GM19395 (cell line): Measurements from ENCODE around the gene ATP9A.

ENCODE experiments used
- ATAC-seq: cut with Tn5 transposase; IDR thresholded peaks from one replicate; pipeline ENCODE4 v1.9.1; 2021; ENCODE audit warnings: mild to moderate bottlenecking, moderate library complexity; ENCODE audit not compliant: unreplicated experiment

The ATP9A gene

DNA sequence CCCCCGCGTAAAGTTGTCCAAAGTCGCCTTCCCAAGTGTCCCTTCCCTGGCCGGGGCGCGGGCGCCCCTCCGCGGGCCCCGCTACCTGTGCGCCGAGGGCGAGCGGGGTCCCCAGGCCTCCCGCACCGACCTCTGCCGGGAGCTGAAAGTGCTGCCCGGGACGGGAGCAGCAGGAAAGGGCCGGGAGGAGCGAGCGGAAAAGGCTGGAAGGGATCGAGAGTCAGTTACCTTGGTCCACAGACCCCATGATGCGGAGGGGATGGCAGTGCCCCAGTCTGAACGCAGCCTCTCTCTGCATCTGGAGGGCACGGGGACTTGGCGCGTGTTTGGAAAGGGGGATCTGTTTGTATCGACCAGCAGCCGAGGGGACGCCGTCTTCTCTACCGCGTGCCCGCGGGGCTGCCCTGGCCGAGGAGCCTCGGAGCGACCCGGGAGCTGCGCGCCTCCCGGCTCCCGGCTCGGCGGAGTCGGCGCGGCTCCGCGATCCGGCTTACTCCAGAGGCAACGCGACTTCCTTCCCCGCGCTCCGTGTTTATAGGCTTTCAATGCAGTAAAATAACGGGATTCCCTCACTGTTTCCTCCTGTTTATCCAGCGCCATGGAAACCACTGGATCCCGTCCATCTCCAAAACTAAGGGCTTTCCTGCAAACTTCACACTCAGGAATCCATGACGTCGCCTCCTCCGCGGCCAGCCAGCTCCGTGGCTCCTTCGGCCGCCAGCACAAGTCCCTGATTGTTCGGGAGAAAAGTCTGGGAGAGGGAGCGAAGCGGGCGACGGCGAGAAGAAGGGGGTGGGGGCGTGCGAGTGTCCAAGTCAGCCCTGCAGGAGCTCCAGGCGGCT is 205.6 kb downstream of the ATP9A start:
- no peak for ATAC-seq

DNA sequence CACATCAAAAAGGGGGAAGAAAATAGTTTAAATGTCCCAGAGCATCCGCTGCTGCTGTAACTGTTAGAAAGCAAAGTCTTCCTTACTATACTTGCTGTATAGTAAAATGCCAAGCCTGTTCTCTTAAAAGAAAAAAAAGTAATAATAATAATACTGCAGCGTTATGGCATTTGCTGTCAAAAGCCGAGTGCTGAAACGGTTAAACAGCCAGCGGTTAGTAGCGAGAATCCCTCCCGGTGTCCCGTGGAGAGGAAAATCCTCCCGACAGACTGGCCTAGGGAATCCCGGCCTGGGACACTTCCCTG is 206.2 kb downstream of the ATP9A start:
- ATAC-seq = no peak

DNA sequence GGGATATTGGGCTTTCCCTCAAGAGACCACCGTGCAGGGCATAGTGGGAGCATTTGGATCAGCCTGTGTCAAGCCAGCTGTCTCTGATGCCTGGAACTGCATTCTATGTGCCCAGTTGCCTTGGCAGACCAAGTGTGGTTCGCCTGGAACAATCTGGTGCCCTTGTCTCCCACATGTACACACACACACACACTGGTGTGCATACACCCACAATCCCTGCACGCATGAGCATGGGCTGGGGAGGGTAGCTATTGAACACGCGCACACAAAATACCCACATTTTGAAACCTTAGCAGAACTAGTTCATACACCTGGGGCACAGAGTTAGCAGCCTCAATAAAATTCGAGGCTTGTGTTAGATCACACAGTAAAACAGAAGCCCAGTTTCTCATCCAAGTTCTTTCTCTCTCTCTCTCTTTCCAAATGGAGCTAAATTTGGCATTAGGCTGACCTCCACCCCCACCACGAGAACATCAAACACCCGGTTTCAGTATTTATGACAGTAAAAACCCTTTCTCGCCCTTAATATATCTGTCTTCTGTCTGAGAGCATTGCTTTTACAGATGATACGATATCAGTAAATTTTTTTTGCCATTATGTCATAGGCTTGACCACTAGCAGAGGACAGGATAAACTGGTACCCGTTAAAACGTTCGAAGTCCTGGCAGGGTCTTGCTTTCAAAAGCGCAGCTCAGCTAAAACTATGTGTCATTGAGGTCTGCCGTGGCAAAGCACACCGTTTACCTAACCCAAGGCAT is 207.5 kb downstream of the ATP9A start:
- ATAC-seq = no peak

DNA sequence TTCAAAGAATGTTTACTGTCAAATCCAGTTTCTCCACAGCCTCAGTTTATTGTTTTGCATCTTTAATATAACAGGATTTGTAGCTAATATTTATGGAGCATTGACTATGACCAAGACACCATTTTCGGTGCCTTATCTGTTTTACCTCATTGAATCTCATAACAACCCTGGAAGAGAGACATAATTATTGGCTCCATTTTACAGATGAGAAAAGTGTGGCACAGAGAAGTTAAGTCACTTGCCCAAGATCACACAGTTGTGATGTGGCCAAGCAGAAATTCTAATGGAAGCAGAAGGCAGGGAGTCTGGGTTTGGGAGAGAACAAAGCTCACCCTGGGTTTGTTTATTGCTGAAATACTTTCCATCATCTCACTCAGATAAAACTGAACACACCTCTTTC is 208.1 kb downstream of the ATP9A start:
- ATAC-seq = no peak

DNA sequence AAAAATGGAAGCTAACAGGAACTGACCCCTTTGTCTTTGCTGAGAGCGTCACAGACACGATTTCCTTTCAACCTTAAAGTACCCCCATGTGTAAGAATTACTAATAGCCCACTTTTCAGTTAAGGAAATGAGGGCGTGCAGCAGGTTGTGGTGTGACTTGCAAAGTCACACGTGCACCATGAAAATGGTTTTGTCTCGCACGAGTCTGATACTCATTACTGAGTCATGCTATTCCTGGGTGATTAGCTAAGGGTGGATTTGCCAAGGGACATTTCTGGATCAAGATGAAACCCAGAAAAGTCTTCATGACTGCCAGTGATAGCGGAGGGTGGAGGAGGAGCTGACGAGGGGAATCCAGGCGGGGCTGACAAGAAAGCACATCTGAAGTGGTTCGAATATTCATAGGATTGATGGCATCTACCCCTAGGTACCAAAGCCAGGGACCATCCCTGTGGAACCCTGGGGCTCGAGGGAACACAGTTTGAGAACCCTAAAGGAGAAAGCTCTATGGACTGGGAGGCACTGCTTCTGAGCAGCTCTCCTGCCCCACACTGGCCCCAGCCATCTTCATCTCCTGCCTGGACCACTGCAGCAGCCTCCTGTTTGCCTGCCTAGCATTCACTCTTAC is 213.5 kb downstream of the ATP9A start:
- no peak for ATAC-seq

DNA sequence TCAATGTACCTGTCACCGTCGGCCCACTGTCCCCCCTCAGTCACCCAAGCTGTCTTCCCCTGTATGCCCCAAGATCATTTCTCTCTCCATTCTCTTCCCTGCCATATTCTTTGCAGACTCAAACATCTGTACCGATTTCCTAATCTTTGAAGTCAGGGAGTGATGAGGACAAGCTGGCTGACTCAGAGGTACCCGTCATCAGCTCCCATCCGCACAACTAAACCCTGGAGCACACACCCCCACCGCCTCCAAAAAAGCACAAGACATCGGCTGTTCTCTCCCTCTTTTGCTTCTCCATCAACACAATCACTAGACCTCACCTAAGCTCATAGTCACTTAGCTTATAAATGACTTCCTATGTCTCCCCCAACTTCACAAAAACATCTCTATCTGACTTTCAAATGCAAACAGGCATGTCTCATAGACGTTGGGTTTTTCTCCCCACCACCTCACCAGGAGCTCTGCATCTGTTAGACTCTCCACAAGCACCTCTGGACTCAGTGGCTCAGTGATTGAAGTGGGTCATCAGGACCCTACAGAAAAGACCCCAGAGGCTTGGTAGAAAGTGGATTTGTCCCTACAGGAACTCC is 214.2 kb downstream of the ATP9A start:
- no peak for ATAC-seq

DNA sequence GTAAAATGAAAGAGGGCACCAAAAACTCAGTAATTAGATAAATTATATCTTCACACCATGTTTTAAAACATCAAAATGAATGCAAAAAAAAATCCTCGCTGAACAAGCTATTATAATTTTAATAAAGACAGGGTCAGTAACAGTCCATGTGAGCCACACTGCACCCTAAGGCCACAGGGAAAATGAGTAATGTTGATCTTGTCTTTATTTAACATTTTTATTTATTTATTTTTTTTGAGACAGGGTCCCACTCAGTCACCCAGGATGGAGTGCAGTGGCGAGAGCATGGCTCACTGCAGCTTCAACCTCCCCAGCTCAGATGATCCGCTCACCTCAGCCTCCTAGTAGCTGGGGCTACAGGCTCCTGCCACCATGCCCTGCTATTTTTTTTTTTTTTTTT is 217.0 kb downstream of the ATP9A start:
- no peak for ATAC-seq

DNA sequence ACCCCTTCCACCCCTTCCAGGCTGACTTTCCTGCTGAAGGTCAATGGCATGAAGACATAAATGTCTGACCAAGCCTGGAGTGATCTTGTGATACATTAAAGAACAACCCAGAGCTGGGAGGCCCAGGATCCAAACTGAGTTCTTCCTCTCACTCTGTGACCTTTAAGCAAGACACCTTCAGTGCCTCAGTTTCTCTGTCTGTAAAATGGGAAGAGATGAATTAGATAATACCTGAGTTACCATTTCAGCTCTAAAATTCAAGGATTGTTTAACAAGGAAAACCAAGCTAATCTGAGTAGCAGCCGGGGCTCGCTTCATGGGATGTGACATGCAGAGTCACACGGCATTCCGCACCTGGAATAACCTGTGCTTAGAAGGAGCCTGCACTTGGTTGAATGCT is 218.7 kb downstream of the ATP9A start:
- ATAC-seq = no peak

DNA sequence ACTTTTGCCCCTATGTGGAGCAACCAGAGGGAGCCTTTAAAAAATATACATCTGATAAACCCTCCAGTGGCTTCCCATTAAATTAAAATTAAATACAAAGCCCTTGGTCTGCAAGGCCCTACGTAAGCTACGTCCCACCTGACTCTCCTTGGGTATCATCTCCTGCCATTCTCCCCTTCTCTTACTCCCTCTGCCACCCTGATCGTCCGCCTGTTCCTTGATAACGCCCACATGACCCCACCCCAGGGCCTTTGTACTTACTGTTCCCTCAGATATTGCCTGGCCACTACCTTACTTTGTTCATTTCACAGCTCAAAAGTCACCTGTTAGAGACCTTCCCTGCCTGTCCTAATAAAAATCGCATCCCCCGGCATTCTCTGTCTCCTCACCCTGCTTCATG is 220.2 kb downstream of the ATP9A start:
- ATAC-seq = no peak
